ENCODE measurements around the gene C6orf47. TPM values are rescaled to one million over a fixed set of nuclear protein-coding genes. Genes with fewer than 3 reads are reported as not detected.

C6orf47 gene
- total RNA-seq, 1 experiment from 2014 or later: 13.8 TPM

DNA sequence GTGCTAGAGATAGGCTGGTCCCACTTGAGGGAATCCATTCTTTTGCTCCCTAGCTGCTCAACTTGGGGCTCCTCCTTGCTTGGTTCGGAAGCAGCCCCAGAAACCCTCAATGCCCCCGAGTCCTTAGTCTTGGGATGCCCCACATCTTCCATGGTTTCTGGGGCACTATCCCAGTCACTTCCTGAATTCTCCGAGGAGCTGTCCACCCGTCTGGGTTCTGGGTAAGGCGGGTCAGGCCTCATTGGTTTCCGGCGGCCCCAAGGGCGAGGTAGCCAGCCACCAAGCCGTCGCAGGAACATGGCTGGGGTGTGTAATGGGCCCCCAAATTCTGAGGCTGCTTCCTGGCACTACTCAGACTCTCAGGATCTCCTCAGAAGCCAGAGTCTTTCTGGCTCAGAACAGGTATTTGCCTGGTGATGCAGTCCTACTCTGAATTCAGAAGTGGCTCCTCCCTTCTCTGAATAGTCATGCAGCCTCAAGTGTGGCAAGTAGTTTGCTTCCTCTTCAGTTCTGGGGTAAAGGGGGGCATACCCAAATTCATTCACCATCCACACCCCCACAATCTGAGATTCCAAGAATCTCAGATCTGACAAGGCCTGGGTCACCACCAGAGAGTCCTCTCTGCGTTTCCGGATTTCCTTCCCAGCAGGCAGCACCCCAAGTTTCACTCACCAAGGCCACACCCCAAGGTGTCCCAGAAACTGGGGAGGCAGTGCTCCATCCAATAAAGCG, 763 bp downstream of the C6orf47 start:
- Histone ChIP-seq H3K27ac (ENCODE audit: low read length) (peak overlapping the region; percentile 73), H3K4me3 (ENCODE audit: low read length) (peak overlapping the region; percentile 74), H3K27me3 (ENCODE audit: low read length) (no peaks in the 10 kb centered on the region), H3K4me2 (ENCODE audit: low read depth, low read length, poor library complexity, severe bottlenecking) (peak overlapping the region; percentile 75), H3K79me2 (ENCODE audit: low read length) (peaks cover 59% of the 10 kb centered on the region), H3K9me3 (ENCODE audit: low read length) (no peaks in the 10 kb centered on the region), H3K9me2 (replicated peaks; ENCODE audit: insufficient read depth, low read length) (no peaks in the 10 kb centered on the region), H3K9ac (ENCODE audit: low read length) (peak overlapping the region; percentile 81), H3K36me3 (ENCODE audit: insufficient read depth, low read length) (0 out of 2 replicates have a peak, but pooled peaks cover 3% of the 10 kb centered on the region), H2AFZ (ENCODE audit: low read length) (no peak overlapping the region), H3K4me1 (ENCODE audit: low read length) (peaks cover 45% of the 10 kb centered on the region), H4K20me1 (ENCODE audit: insufficient read depth, low read depth, low read length) (no peaks in the 10 kb centered on the region)
- DNase-seq: peak; percentile 81

DNA sequence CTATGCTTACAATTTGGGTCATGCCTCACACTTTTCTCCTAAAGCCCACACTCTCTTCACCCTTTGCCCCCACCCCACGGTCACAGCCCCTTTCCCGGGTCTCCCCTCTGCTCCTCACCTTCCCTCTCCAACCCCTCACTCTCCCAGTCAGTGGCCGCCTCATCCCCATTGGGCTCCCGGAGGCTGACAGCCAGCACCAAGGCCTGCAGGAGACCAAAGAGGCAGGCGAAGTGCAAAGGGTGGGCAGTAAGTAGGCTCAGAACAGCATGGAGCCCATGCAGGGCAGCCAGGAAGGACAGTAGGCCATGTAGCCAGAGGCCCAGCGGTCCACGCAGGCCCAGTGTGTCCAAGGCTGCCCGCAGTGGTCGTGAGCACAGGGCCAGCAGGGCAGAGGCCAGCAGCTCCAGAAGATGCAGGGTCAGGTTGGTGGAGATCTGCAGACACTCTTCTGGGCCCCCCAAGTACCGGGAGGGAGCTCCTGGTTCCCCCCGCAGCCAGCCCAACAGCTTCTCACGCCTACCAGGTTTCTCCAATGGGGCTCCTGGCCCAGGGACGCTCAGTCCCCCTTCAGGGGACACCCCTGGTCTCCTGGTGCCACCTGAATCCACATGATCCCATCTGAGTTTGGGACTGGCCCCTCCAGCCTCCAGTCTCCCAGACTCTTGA, 1.5 kb downstream of the C6orf47 start:
- Histone ChIP-seq H3K9me3 (ENCODE audit: low read length) (no peaks in the 10 kb centered on the region), H2AFZ (ENCODE audit: low read length) (no peak overlapping the region), H3K4me3 (ENCODE audit: low read length) (peak overlapping the region; percentile 74), H3K27ac (ENCODE audit: low read length) (peak overlapping the region; percentile 73; the same call in 1 of the 2 replicates), H3K27me3 (ENCODE audit: low read length) (no peaks in the 10 kb centered on the region), H3K9ac (ENCODE audit: low read length) (peak overlapping the region; percentile 81), H4K20me1 (ENCODE audit: insufficient read depth, low read depth, low read length) (no peaks in the 10 kb centered on the region), H3K79me2 (ENCODE audit: low read length) (peaks cover 57% of the 10 kb centered on the region), H3K9me2 (replicated peaks; ENCODE audit: insufficient read depth, low read length) (no peaks in the 10 kb centered on the region), H3K4me1 (ENCODE audit: low read length) (peaks cover 42% of the 10 kb centered on the region), H3K36me3 (ENCODE audit: insufficient read depth, low read length) (0 out of 2 replicates have a peak, but pooled peaks cover 3% of the 10 kb centered on the region), H3K4me2 (ENCODE audit: low read depth, low read length, poor library complexity, severe bottlenecking) (peak overlapping the region; percentile 75)
- no peak for DNase-seq

DNA sequence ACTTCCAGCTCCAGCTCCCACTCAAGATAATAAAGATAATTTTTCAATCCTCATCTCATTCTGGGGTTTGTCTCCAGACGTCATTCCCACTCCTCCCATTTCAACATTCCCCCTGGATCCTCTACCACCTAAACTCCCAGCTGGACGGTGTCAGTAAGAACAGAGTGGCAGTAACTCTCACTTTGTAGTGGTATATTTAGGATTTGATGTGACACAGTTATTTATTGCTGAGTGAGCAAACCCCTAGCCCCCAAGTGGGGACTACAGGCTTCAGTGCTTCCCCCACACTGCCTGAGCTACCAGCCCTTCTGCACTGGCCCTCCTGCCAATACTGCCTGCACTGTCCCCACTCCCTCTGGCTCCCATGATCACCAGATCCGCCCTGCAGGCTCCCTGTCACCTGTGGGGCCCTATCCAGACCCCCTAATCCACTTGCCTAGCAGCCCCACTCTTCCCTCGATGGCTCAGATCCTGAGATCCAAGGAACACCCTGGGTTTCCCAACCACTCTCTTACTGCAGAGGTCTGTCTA, 2.4 kb downstream of the C6orf47 start:
- H2AFZ ChIP-seq (ENCODE audit: low read length): no peak overlapping the region
- peak overlapping the region; percentile 81 for H3K9ac ChIP-seq (ENCODE audit: low read length)
- H3K4me1 ChIP-seq (ENCODE audit: low read length): peaks cover 39% of the 10 kb centered on the region
- H3K27ac ChIP-seq (ENCODE audit: low read length): no peak overlapping the region
- H3K79me2 ChIP-seq (ENCODE audit: low read length): peaks cover 49% of the 10 kb centered on the region
- peak overlapping the region; percentile 74; the same call in 1 of the 2 replicates for H3K4me3 ChIP-seq (ENCODE audit: low read length)
- no peaks in the 10 kb centered on the region for H3K9me3 ChIP-seq (ENCODE audit: low read length)
- no peaks in the 10 kb centered on the region for H3K9me2 ChIP-seq (replicated peaks; ENCODE audit: insufficient read depth, low read length)
- H4K20me1 ChIP-seq (ENCODE audit: insufficient read depth, low read depth, low read length): no peaks in the 10 kb centered on the region
- H3K4me2 ChIP-seq (ENCODE audit: low read depth, low read length, poor library complexity, severe bottlenecking): peak overlapping the region; percentile 75
- H3K27me3 ChIP-seq (ENCODE audit: low read length): no peaks in the 10 kb centered on the region
- H3K36me3 ChIP-seq (ENCODE audit: insufficient read depth, low read length): 0 out of 2 replicates have a peak, but pooled peaks cover under 1% of the 10 kb centered on the region
- no peak for DNase-seq

DNA sequence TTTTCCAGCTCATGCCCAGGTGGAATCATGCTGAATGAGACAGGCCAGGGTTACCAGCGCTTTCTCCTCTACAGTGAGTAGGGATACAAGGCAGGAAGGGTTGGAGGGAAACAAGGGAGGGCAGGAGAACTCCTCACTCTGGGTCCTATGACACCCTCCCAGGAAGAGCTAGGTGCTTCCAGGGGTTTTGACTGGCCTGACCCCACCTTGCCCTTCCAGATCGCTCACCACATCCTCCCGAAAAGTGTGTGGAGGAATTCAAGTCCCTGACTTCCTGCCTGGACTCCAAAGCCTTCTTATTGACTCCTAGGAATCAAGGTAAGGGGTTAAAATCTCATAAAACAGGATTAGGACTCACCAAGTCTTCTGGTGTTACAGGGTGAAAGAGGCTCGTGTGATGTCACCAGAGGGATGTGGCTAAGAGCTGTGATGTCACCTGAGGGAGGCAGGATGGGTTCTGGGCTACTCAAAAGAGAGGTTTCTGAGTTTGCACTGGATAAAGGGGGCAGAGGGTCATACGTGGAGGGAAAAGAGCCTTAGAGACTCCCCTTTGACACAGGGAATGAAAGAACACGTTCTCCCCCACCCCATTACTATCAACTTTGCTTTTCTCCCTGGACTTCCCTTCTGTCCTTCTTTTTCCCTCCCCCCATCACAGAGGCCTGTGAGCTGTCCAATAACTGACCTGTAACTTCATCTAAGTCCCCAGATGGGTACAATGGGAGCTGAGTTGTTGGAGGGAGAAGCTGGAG, 3.0 kb downstream of the C6orf47 start:
- Histone ChIP-seq H3K9me2 (replicated peaks; ENCODE audit: insufficient read depth, low read length) (no peaks in the 10 kb centered on the region), H3K4me3 (ENCODE audit: low read length) (no peak overlapping the region), H3K36me3 (ENCODE audit: insufficient read depth, low read length) (no peaks in the 10 kb centered on the region), H4K20me1 (ENCODE audit: insufficient read depth, low read depth, low read length) (no peaks in the 10 kb centered on the region), H3K9ac (ENCODE audit: low read length) (no peak overlapping the region), H3K27ac (ENCODE audit: low read length) (no peak overlapping the region), H3K27me3 (ENCODE audit: low read length) (no peaks in the 10 kb centered on the region), H3K4me2 (ENCODE audit: low read depth, low read length, poor library complexity, severe bottlenecking) (peak overlapping the region; percentile 75), H3K9me3 (ENCODE audit: low read length) (no peaks in the 10 kb centered on the region), H3K79me2 (ENCODE audit: low read length) (peaks cover 47% of the 10 kb centered on the region), H2AFZ (ENCODE audit: low read length) (no peak overlapping the region), H3K4me1 (ENCODE audit: low read length) (peaks cover 39% of the 10 kb centered on the region)
- peak; percentile 60 for DNase-seq

DNA sequence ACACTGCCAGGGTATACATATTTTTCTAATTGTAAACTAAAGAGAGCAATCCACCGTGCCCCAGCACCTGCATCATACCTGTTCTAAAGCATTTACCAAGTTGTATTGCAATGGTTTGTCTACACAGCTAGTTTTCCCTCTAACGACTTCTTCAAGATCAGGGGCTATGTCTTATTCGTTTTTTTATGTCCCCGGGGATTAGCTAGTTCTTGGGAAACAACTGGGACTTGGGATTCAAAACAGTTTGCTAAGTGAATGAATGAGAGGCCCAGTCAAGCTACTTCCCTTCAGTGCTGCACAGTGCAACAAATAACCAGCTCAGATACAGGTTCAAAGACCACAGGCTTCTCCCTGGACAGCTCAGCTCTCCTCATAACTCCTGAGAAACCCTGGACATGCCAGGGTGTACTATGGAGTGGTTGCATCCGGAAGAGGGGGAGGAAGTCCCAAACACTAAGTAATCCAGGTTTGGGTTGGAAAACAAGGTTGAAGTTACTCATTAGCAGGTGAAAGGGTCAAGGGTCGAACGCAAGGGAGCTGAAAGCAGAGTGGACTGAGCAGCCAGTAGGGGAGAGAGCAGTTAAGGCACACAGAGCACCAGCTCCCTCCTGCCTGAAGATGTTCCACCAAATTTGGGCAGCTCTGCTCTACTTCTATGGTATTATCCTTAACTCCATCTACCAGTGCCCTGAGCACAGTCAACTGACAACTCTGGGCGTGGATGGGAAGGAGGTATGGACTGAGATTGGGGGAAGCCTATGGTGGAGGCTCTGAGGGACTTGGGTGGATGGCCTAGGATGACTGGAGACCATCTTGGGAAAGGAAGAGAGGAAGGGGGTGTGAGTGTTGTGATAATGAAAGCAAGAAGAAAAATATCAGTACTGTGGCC, 5.0 kb downstream of the C6orf47 start, which contains the start of gene APOM:
TSS of gene APOM (plus strand) at position 546 of the 889 bp plus-strand sequence. CDS start at position 619, 73 bp downstream.
- no peak for DNase-seq
- Histone ChIP-seq H3K4me1 (ENCODE audit: low read length) (peaks cover 37% of the 10 kb centered on the region), H2AFZ (ENCODE audit: low read length) (no peak within 1 kb of the TSS), H3K79me2 (ENCODE audit: low read length) (peaks cover 62% of the 10 kb centered on the region), H3K36me3 (ENCODE audit: insufficient read depth, low read length) (no peaks in the 10 kb centered on the region), H3K27ac (ENCODE audit: low read length) (no peak within 1 kb of the TSS), H3K27me3 (ENCODE audit: low read length) (no peaks in the 10 kb centered on the region), H3K9me3 (ENCODE audit: low read length) (no peaks in the 10 kb centered on the region), H3K4me2 (ENCODE audit: low read depth, low read length, poor library complexity, severe bottlenecking) (no peak within 1 kb of the TSS), H3K9ac (ENCODE audit: low read length) (no peak within 1 kb of the TSS), H3K4me3 (ENCODE audit: low read length) (no peak within 1 kb of the TSS), H3K9me2 (replicated peaks; ENCODE audit: insufficient read depth, low read length) (no peaks in the 10 kb centered on the region), H4K20me1 (ENCODE audit: insufficient read depth, low read depth, low read length) (no peaks in the 10 kb centered on the region)

DNA sequence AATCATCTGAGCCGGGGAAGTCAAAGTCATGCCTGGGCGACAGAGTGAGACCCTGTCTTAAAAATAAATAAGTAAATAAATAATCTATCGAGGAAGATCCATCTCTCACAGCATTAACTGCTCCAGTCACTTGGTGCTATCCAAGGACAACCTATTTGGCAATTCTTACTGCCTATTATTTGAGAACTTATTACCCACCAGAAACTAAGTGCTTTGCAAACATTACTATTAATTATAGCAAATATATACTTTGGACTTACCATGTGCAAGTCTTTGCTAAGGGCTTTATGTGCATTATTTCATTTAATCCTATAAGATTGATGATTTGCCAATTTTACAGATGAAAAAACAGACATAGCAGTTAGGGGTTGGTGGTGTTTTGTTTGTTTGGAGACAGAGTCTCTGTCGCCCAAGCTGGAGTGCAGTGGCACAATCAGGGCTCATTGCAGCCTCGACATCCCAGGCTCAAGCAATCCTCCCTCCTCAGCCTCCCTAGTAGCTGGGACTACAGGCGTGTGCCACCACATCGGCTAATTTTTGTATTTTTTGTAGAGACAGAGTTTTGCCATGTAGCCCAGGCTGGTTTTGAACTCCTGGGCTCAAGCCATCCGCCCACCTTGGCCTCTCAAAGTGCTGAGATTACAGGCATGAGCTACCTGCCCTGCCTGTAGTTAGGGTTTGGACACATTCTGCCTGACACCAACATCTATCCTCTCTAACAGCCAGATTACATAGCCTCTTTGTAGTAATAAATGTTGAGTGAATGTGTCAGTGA, 5.8 kb downstream of the C6orf47 start:
- H3K27ac ChIP-seq (ENCODE audit: low read length): no peak overlapping the region
- H3K4me1 ChIP-seq (ENCODE audit: low read length): peaks cover 38% of the 10 kb centered on the region
- no peaks in the 10 kb centered on the region for H3K9me3 ChIP-seq (ENCODE audit: low read length)
- H3K79me2 ChIP-seq (ENCODE audit: low read length): peaks cover 63% of the 10 kb centered on the region
- H4K20me1 ChIP-seq (ENCODE audit: insufficient read depth, low read depth, low read length): no peaks in the 10 kb centered on the region
- no peak overlapping the region for H2AFZ ChIP-seq (ENCODE audit: low read length)
- no peaks in the 10 kb centered on the region; the same call in 1 of the 2 replicates for H3K36me3 ChIP-seq (ENCODE audit: insufficient read depth, low read length)
- no peaks in the 10 kb centered on the region for H3K27me3 ChIP-seq (ENCODE audit: low read length)
- H3K4me2 ChIP-seq (ENCODE audit: low read depth, low read length, poor library complexity, severe bottlenecking): no peak overlapping the region
- DNase-seq: no peak
- H3K4me3 ChIP-seq (ENCODE audit: low read length): no peak overlapping the region
- H3K9me2 ChIP-seq (replicated peaks; ENCODE audit: insufficient read depth, low read length): no peaks in the 10 kb centered on the region
- H3K9ac ChIP-seq (ENCODE audit: low read length): no peak overlapping the region
